HG03159 (cell line): Measurements from ENCODE around the gene MAP3K4.

Experiments
- ATAC-seq: cut with Tn5 transposase; IDR thresholded peaks from one replicate; pipeline ENCODE4 v1.9.1; 2021; ENCODE audit warnings: mild to moderate bottlenecking, moderate library complexity; ENCODE audit not compliant: unreplicated experiment

Gene MAP3K4

DNA sequence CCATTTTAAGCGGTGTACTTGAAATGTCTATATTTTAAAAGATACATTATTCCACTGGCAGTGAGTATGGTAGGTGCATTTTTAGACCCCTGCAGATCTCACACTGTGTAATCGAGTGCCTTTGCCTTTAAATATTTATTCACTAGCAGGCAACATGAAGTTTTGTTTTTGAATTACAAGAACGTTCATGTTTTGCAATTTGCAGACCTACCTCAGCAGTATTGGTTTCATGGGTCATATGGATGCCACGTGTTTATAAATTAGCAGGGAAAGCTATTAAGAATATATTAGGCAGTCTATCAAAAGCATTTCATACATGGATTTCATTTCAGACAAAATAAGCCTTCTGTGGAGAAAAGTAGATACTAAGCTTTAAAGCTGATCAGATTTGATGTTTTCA is 7.2 kb downstream of the MAP3K4 start:
- ATAC-seq = no peak

DNA sequence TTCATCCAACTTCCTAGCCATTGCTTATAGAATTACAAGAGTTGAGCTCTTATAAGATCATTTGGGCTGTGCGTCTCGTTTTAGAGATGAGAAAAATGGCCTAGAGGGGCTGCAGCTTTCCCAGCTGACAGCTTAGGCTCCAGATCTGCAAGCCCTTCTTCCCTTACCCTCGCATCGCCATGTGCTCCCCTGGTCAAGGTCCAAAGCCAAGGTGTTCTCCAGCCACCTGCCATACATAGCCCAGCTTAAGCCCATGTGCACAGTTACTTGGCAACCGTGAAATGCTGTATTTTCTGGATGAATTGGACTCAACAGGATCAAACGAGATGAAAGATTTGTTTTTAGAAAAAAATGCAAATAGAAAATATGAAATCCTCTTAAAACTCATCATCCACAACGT is 7.9 kb downstream of the MAP3K4 start:
- no peak for ATAC-seq

- no peak for ATAC-seq
Observed at GRCh38 chr6:161000632-161001031, 9.1 kb downstream of the MAP3K4 start.

GRCh38 chr6:161001421-161001820 is 9.9 kb downstream of the MAP3K4 start:
- no peak for ATAC-seq

DNA sequence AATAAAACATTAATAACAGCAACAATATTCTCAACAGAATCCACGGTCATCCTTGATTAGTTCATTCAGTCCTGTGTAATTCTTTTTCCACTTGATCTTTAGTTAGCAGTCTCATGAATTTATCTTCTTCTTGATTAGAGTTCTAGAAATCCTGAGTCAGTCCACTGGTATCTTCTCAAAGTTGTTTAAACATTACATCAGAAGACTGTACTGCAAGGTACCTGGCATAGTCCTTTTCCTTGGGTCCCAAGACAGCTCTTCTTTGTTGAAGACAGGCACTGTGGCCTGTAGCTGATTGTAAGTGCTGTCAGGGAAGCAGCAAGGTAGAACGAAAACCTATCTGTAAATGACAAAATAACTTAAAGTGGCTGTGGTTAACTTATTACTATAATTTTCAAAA is 11.8 kb downstream of the MAP3K4 start:
- ATAC-seq = no peak

- no peak for ATAC-seq
Observed at GRCh38 chr6:161008245-161008644, 16.7 kb downstream of the MAP3K4 start.

DNA sequence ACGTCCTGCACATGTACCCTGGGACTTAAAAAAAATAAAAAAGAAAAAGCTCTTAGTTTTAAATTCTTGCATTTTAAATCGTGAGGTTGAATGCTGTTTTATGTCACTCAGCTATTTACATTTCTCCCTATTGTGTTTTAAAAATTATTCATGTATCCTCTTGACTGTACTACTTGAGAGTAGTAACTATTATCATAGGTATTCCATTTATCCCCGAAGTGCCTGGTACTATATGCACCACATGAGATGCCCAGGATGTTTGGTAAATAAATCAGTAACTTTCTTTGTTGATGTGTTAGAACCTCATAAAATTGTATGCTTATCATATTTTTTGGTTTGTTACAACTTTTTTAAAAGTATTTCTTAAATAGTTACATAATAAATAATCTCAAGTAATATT is 18.4 kb downstream of the MAP3K4 start:
- ATAC-seq = no peak

DNA sequence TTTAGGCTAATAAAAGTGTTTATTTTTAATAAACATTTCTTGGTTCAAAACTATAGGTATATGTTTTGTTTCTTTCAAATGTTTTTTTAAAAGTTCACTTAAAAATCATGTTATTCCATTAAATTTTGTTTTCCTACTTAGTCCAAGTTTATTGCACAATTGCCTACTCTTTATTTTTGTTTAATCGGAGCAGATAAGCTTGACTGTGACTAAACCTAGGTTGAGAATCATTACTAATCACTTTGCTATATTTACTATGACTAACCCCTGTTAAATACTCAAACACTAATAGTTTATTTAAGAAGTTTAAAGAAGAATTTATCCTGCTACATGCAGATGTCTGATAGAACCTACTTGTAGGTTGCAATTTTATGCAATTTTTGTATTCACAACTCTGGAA is 18.8 kb downstream of the MAP3K4 start:
- ATAC-seq = no peak

DNA sequence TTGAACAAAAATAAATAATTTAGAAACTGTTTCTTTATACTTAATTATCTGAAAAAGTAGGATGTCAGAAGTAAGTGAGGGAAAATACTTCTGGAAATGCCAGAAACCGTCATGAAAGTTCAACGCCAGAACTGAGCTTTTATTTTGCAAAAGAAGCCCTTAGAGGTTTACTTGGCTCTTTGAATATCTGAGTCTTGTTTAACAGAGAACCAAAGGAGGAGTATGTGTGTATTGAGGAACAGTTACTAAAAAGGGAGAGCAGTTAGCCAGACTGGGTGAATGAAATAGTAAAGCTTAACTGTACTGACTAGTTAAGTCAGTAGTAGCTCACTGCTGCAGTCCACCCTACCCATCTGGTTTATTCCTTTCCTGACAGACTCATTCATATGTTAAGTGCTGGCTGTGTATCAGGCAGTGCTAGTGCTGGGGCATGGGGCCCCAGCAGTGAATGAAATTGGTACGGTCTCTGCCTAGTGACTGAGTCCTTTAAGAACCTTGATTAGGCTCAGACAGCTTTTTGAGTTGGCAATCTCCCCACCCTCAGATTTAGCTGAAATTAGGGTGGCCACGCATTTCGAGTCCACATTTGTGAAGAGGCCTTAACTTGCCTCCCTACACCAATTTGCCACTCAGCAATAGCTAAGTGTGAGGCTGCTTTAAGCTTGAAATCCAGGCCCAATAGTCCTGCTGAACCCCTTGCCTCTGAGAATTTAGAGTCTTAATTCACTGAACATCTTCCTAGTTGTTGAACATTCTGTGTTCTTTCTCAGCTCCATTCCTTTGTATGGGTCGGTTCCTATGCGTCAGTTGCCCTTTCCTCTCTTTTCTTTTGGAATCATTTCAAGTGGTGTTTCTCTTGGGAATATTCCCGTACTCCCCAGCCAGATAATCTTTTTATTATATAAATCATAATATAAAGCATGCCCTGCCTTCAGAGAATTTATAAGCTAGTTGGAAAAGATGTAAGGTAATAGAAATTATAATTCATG is 20.2 kb downstream of the MAP3K4 start:
- ATAC-seq = no peak

DNA sequence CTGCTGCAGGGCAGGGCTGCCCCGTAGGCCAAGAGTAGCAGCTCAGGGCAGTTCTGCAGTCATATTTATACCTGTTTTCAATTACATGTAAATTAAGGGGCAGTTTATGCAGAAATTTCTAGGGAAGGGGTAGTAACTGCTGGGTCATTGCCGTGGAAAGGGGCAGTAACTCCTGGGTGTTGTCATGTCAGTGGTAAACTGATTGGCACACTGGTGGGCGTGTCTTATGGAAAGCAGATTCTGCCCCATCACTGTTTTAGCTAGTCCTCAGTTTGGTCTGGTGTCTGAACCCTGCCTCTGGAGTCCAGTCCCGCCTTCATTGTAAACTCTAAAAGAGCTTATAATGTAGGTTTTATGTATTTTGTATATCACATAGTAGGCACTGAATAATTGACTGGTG is 22.1 kb downstream of the MAP3K4 start:
- no peak for ATAC-seq

- ATAC-seq = no peak
Observed at GRCh38 chr6:161017766-161018564, 26.4 kb downstream of the MAP3K4 start.

DNA sequence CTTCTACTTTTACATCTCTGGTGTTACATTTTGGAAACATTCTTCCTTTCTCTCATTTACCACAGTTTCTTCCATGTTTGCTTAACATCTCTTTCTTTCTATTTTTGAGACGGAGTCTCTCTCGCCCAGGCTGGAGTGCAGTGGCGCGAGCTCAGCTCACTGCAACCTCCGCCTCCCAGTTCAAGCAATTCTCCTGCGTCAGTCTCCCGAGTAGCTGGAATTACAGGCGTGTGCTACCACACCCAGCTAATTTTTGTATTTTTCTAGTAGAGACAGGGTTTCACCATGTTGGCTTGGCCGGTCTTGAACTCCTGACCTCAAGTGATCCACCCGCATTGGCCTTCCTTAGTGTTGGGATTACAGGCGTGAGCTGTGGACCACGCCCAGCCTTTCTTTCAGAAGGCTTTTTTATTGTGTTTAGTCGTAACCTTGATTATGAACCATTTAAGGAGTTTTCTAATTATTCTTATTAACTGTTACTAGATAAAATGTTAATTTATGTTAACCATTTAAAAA is 27.8 kb downstream of the MAP3K4 start:
- no peak for ATAC-seq

DNA sequence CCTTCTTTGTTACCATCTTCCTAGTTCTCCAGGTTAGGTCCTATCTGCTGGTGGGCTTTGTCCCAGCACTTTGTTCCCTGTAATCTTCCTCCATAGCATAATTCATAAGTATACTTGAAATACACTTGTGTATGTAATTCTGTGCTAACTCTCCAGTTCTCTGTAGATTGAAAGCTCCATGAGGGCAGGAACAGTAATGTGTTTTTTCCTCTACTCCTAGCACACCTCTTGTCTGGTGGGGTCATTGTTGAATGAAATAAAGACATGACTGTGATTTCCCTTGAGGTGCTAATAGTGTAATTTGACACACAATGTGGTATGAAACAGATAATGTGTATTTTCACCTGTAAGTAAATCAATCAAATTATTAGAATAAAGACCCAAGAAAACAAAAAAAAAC is 30.0 kb downstream of the MAP3K4 start:
- no peak for ATAC-seq

- ATAC-seq = no peak
Observed at GRCh38 chr6:161021998-161022743, 30.6 kb downstream of the MAP3K4 start.

DNA sequence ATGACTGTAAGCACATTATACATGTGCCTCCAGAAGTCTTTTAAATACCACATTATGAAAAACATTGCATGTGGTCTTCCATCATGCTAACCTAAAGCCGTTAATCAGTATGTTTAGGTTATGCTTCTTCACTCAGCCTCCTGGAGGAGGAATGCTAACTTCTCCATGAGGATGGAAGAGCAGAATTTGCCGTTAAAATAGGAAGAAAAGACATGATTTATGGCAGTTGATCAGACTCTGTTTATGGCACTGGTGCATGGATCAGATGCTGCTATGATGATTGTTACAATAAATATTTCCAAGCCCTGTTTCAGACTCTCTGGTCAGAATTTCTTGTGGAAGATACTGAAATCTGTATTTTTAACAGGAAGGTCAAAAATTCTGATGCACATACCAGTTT is 31.7 kb downstream of the MAP3K4 start:
- ATAC-seq = no peak

- ATAC-seq = no peak
Observed at GRCh38 chr6:161024364-161024920, 32.9 kb downstream of the MAP3K4 start.

GRCh38 chr6:161027385-161027784 is 35.8 kb downstream of the MAP3K4 start:
- no peak for ATAC-seq

- ATAC-seq = peak; percentile 72
Observed at GRCh38 chr6:161029195-161029809, 37.7 kb downstream of the MAP3K4 start.

DNA sequence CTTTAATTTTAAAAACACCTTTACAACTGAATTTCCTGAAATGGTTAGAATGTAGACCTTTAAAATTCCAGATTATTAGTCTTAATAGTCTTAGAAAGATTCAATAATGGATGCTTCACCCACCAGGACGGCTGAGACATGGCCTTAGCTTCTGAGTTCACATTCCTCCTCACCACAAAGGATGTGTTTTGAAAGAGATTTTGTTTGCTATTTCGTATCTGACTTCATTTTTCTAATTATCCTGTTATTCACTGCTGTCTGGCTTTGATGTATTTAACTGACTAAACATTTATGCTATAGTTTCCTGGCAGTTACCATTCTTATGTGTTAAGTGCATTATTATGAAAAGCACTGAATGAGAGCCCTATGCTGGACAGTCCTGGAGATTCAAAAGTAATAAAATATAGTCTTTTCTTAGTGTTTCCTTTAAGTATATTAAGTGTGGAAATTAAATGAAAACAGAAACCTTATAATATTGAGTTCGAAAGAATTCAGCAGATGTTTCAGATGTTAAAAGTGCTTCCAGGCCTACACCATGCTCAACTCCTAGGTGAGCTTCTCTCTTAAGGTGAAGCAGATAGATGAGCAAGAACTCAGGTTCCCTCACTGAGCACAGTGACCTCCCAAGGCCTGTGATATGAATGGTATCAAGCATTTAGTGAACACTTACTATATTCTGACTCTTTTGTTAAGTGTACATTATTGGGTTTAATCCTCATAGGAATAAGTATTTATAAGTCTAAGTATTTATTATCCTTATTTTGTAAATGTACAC is 40.3 kb downstream of the MAP3K4 start:
- ATAC-seq = no peak
